Measurements from ENCODE around the gene TLCD4. TPM values are rescaled to one million over a fixed set of nuclear protein-coding genes. Genes with fewer than 3 reads are reported as not detected.

Gene TLCD4
- total RNA-seq, 1 donor from 2014 or later: 13.6 TPM

GRCh38 chr1:95115708-95116137 is 1.4 kb upstream of the TLCD4 start:
- Histone ChIP-seq H3K36me3 (no peaks in the 10 kb centered on the region), H3K4me1 (peaks cover 7% of the 10 kb centered on the region), H3K4me3 (no peak overlapping the region), H3K27ac (no peak overlapping the region), H3K27me3 (peaks cover 6% of the 10 kb centered on the region), H3K9me3 (no peaks in the 10 kb centered on the region)
- intact Hi-C loops (cut with DNase I): no loop called here
- no peak for TF ChIP-seq CTCF (IDR thresholded peaks at IDR 0.05)
- ATAC-seq (peak; percentile 3), DNase-seq (no peak)

GRCh38 chr1:95116580-95117206 is 462 bp upstream of the TLCD4 start:
- intact Hi-C loops (cut with DNase I): no loop called here
- H3K27ac ChIP-seq: peak overlapping the region; percentile 68
- peak; percentile 73 for DNase-seq
- TF ChIP-seq CTCF (IDR thresholded peaks at IDR 0.05): peak; percentile 46
- H3K4me3 ChIP-seq: peak overlapping the region; percentile 63
- H3K9me3 ChIP-seq: no peaks in the 10 kb centered on the region
- H3K4me1 ChIP-seq: peaks cover 7% of the 10 kb centered on the region
- peak; percentile 83 for ATAC-seq
- no peaks in the 10 kb centered on the region for H3K36me3 ChIP-seq
- peaks cover 4% of the 10 kb centered on the region for H3K27me3 ChIP-seq

- Histone ChIP-seq H3K4me3 (peak overlapping the region; percentile 63), H3K9me3 (no peaks in the 10 kb centered on the region), H3K27ac (no peak overlapping the region), H3K36me3 (no peaks in the 10 kb centered on the region), H3K4me1 (peaks cover 7% of the 10 kb centered on the region), H3K27me3 (peaks cover 4% of the 10 kb centered on the region)
- ATAC-seq (peak; percentile 44), DNase-seq (peak; percentile 83)
- no peak for TF ChIP-seq CTCF (IDR thresholded peaks at IDR 0.05)
- intact Hi-C loops (cut with DNase I): no loop called here
These were observed 928 bp downstream of the TLCD4 start for GRCh38 chr1:95118067-95118499.

- intact Hi-C loops (cut with DNase I): no loop called here
- H3K9me3 ChIP-seq: no peaks in the 10 kb centered on the region
- TF ChIP-seq CTCF (IDR thresholded peaks at IDR 0.05): no peak
- no peaks in the 10 kb centered on the region for H3K36me3 ChIP-seq
- no peak overlapping the region for H3K27ac ChIP-seq
- DNase-seq: no peak
- peaks cover 7% of the 10 kb centered on the region for H3K4me1 ChIP-seq
- peaks cover 4% of the 10 kb centered on the region for H3K27me3 ChIP-seq
- no peak for ATAC-seq
- peak overlapping the region; percentile 63 for H3K4me3 ChIP-seq
These were observed 1.6 kb downstream of the TLCD4 start for GRCh38 chr1:95118710-95119109.

- DNase-seq: no peak
- intact Hi-C loops (cut with DNase I): no loop called here
These were observed 2.1 kb downstream of the TLCD4 start for GRCh38 chr1:95119273-95119672.

More at GRCh38 chr1:95119273-95119672, 2.1 kb downstream of the TLCD4 start:
- no peak for ATAC-seq
- no peak overlapping the region for H3K27ac ChIP-seq
- no peak for TF ChIP-seq CTCF (IDR thresholded peaks at IDR 0.05)
- peaks cover 7% of the 10 kb centered on the region for H3K4me1 ChIP-seq
- H3K9me3 ChIP-seq: no peaks in the 10 kb centered on the region
- H3K36me3 ChIP-seq: no peaks in the 10 kb centered on the region
- H3K4me3 ChIP-seq: no peak overlapping the region
- H3K27me3 ChIP-seq: peaks cover 4% of the 10 kb centered on the region
